Activated CD8-positive, alpha-beta T cell treated with anti-CD3 and anti-CD28 coated beads, Interleukin-2, amount 10 ng/mL, durations not matched to agents 7 days and 5 days (primary cell): ENCODE data around the gene JAGN1. TPM values are rescaled to one million over a fixed set of nuclear protein-coding genes. Genes with fewer than 3 reads are reported as not detected.
"Not testable (repeated sequence)": the region's sequence is repeated elsewhere in the genome, so short reads cannot be mapped to it uniquely, and the experiment has no call there.

Source experiments
- ATAC-seq: fragments of 150-1000 bp; cut with Tn5 transposase; one replicate; pipeline ENCODE4 v1.10.0; 2021; ENCODE audit warnings: moderate library complexity
- CTCF ChIA-PET: fragments of 350-600 bp; sonication (Branson Sonifier 250); formaldehyde crosslinking; loops from one replicate; lab custom pipeline; 2021; ENCODE audit warnings: antibody characterized with exemption; lab: Charles Lee
- POLR2A ChIA-PET: fragments of 350-600 bp; sonication (Branson Sonifier 250); formaldehyde crosslinking; loops from one replicate; lab custom pipeline; 2021; ENCODE audit warnings: antibody characterized with exemption; lab: Charles Lee
- DNase-seq: peaks from one replicate; pipeline ENCODE4 v3.0.0-alpha.2; 2020
- H3K27ac Mint-ChIP-seq: one replicate; pipeline ENCODE4 v1.8.0; 2021; ENCODE audit warnings: mild to moderate bottlenecking, mixed read lengths
- H3K27me3 Mint-ChIP-seq: one replicate; pipeline ENCODE4 v1.8.0; 2021; ENCODE audit warnings: low read depth, mixed read lengths
- H3K36me3 Mint-ChIP-seq: one replicate; pipeline ENCODE4 v1.8.0; 2021; ENCODE audit warnings: low read depth, mixed read lengths
- H3K4me1 Mint-ChIP-seq: one replicate; pipeline ENCODE4 v1.8.0; 2021; ENCODE audit warnings: low read depth, mixed read lengths
- H3K4me3 Mint-ChIP-seq: one replicate; pipeline ENCODE4 v1.8.0; 2021; ENCODE audit warnings: mild to moderate bottlenecking, mixed read lengths
- H3K9me3 Mint-ChIP-seq: one replicate; pipeline ENCODE4 v1.8.0; 2022; ENCODE audit warnings: mixed read lengths; ENCODE audit not compliant: insufficient read depth
- total RNA-seq, 2 experiments: library from RNA; stranded (reverse); gene quantifications; one replicate each; pipeline ENCODE4 v1.2.3, GENCODE V29; 2021

JAGN1 gene
- total RNA-seq, 2 experiments from 2014 or later = 30.2 to 31.0 TPM

GRCh38 chr3:9899289-9899791 is 8.9 kb downstream of the JAGN1 start:
- CTCF ChIA-PET = no interaction called here
- peaks cover 9% of the 10 kb centered on the region for H3K36me3 Mint-ChIP-seq
- ATAC-seq (no peak), DNase-seq (no peak)
- H3K27me3 Mint-ChIP-seq = no peaks in the 10 kb centered on the region
- H3K4me3 Mint-ChIP-seq = no peak overlapping the region
- no peaks in the 10 kb centered on the region for H3K9me3 Mint-ChIP-seq
- POLR2A ChIA-PET = no interaction called here
- H3K4me1 Mint-ChIP-seq = peaks cover 44% of the 10 kb centered on the region
- H3K27ac Mint-ChIP-seq = no peak overlapping the region

GRCh38 chr3:9900965-9901415 is 10.6 kb downstream of the JAGN1 start:
- not testable (repeated sequence) for H3K27ac Mint-ChIP-seq, H3K36me3 Mint-ChIP-seq, ATAC-seq, H3K9me3 Mint-ChIP-seq, H3K27me3 Mint-ChIP-seq, H3K4me3 Mint-ChIP-seq, DNase-seq
- ChIA-PET POLR2A (interaction anchor here (3.9 kb wide), 1 partner anchor 10 kb away, joined by 29 read pairs; the partner anchor contains the start of gene JAGN1), CTCF (interaction anchor here (3.2 to 3.5 kb wide), 3 partner anchors 10 to 31 kb away, joined by 11 to 20 read pairs (median 17); partner anchors contain the start of gene JAGN1)
- peaks cover 38% of the 10 kb centered on the region for H3K4me1 Mint-ChIP-seq

- DNase-seq (peak; percentile 55), ATAC-seq (peak; percentile 78)
- Mint-ChIP-seq H3K27me3 (no peaks in the 10 kb centered on the region), H3K4me3 (peak overlapping the region; percentile 30), H3K27ac (peak overlapping the region; percentile 83), H3K9me3 (no peaks in the 10 kb centered on the region), H3K4me1 (peaks cover 35% of the 10 kb centered on the region), H3K36me3 (no peaks in the 10 kb centered on the region)
- ChIA-PET POLR2A (interaction anchor here (1.8 to 3.9 kb wide), 3 partner anchors 8 to 14 kb away, joined by 10 to 29 read pairs (median 11); partner anchors contain the start of genes IL17RC and JAGN1), CTCF (interaction anchor here (1.1 to 3.5 kb wide), 4 partner anchors 10 to 30 kb away, joined by 3 to 20 read pairs (median 14); partner anchors contain the start of gene JAGN1)
Measured at GRCh38 chr3:9901967-9902366, 11.6 kb downstream of the JAGN1 start.

- Mint-ChIP-seq H3K9me3 (no peaks in the 10 kb centered on the region), H3K27ac (peak within 1 kb of the TSS; percentile 83), H3K27me3 (no peaks in the 10 kb centered on the region), H3K4me3 (peak within 1 kb of the TSS; percentile 30), H3K4me1 (peaks cover 35% of the 10 kb centered on the region), H3K36me3 (no peaks in the 10 kb centered on the region)
- ATAC-seq = peak; percentile 77
- ChIA-PET POLR2A (interaction anchor here (0.7 to 3.9 kb wide), 6 partner anchors 9 to 84 kb away, joined by 3 to 29 read pairs (median 8); partner anchors contain the start of genes EMC3, IL17RC and JAGN1), CTCF (interaction anchor here (0.7 to 3.5 kb wide), 5 partner anchors 9 to 42 kb away, joined by 3 to 20 read pairs (median 11); partner anchors contain the start of gene JAGN1)
- peak; percentile 38 for DNase-seq
Measured at GRCh38 chr3:9902372-9903237, 12.2 kb downstream of the JAGN1 start, which contains the start of gene IL17RE. Gene IL17RE, plus strand, starts transcription at chr3:9902848. Its CDS starts 85 bp downstream, at chr3:9902933.

GRCh38 chr3:9903238-9903624 is 12.8 kb downstream of the JAGN1 start:
- Mint-ChIP-seq H3K36me3 (no peaks in the 10 kb centered on the region), H3K27ac (peak overlapping the region; percentile 56), H3K27me3 (no peaks in the 10 kb centered on the region), H3K4me1 (peaks cover 35% of the 10 kb centered on the region), H3K9me3 (no peaks in the 10 kb centered on the region), H3K4me3 (no peak overlapping the region)
- POLR2A ChIA-PET = interaction anchor here (0.7 to 3.9 kb wide), 6 partner anchors 9 to 83 kb away, joined by 3 to 29 read pairs (median 8); partner anchors contain the start of genes EMC3, IL17RC and JAGN1
- DNase-seq (no peak), ATAC-seq (no peak)
- CTCF ChIA-PET = interaction anchor here (0.7 to 3.5 kb wide), 5 partner anchors 9 to 41 kb away, joined by 3 to 20 read pairs (median 11); partner anchors contain the start of gene JAGN1

- no peak for DNase-seq
- no peak for ATAC-seq
- Mint-ChIP-seq H3K36me3 (no peaks in the 10 kb centered on the region), H3K4me1 (peaks cover 35% of the 10 kb centered on the region), H3K27ac (no peak overlapping the region), H3K27me3 (no peaks in the 10 kb centered on the region), H3K9me3 (no peaks in the 10 kb centered on the region), H3K4me3 (no peak overlapping the region)
- CTCF ChIA-PET = interaction anchor here (1.5 to 3.5 kb wide), 3 partner anchors 8 to 13 kb away, joined by 3 to 20 read pairs (median 11); partner anchors contain the start of gene JAGN1
- POLR2A ChIA-PET = no interaction called here
Measured at GRCh38 chr3:9903904-9904303, 13.5 kb downstream of the JAGN1 start.

- no peaks in the 10 kb centered on the region for H3K36me3 Mint-ChIP-seq
- CTCF ChIA-PET = interaction anchor here (1.8 to 2.4 kb wide), 2 partner anchors 26 to 27 kb away, joined by 6 to 8 read pairs; partner anchors contain the start of gene CRELD1
- no peaks in the 10 kb centered on the region for H3K9me3 Mint-ChIP-seq
- peaks cover 2% of the 10 kb centered on the region for H3K27me3 Mint-ChIP-seq
- DNase-seq (no peak), ATAC-seq (no peak)
- POLR2A ChIA-PET = interaction anchor here (1.6 kb wide), 1 partner anchor 17 kb away, joined by 4 read pairs; no protein-coding TSS in a partner anchor
- peaks cover 31% of the 10 kb centered on the region for H3K4me1 Mint-ChIP-seq
- no peak overlapping the region for H3K27ac Mint-ChIP-seq
- no peak overlapping the region for H3K4me3 Mint-ChIP-seq
Measured at GRCh38 chr3:9906480-9906879, 16.1 kb downstream of the JAGN1 start.

GRCh38 chr3:9908286-9908685 is 17.9 kb downstream of the JAGN1 start:
- DNase-seq (no peak), ATAC-seq (no peak)
- ChIA-PET POLR2A (interaction anchor here (1.6 kb wide), 1 partner anchor 19 kb away, joined by 4 read pairs; no protein-coding TSS in a partner anchor), CTCF (interaction anchor here (1.3 to 2.4 kb wide), 2 partner anchors 25 to 38 kb away, joined by 3 to 8 read pairs; partner anchors contain the start of gene CRELD1)
- Mint-ChIP-seq H3K4me3 (no peak overlapping the region), H3K36me3 (no peaks in the 10 kb centered on the region), H3K27ac (no peak overlapping the region), H3K9me3 (no peaks in the 10 kb centered on the region), H3K27me3 (peaks cover 6% of the 10 kb centered on the region), H3K4me1 (peaks cover 20% of the 10 kb centered on the region)

- H3K27ac Mint-ChIP-seq = no peak overlapping the region
- ChIA-PET CTCF (interaction anchor here (1.0 kb wide), 1 partner anchor 23 kb away, joined by 3 read pairs; no protein-coding TSS in a partner anchor), POLR2A (no interaction called here)
- H3K4me3 Mint-ChIP-seq = no peak overlapping the region
- ATAC-seq (no peak), DNase-seq (no peak)
- peaks cover 6% of the 10 kb centered on the region for H3K27me3 Mint-ChIP-seq
- H3K36me3 Mint-ChIP-seq = no peaks in the 10 kb centered on the region
- H3K9me3 Mint-ChIP-seq = no peaks in the 10 kb centered on the region
- peaks cover 12% of the 10 kb centered on the region for H3K4me1 Mint-ChIP-seq
Measured at GRCh38 chr3:9909221-9910013, 19.0 kb downstream of the JAGN1 start.

GRCh38 chr3:9911863-9912262 is 21.5 kb downstream of the JAGN1 start:
- ChIA-PET POLR2A (interaction anchor here (0.6 to 2.6 kb wide), 3 partner anchors 9 to 22 kb away, joined by 3 to 15 read pairs (median 5); partner anchors contain the start of genes IL17RE and JAGN1), CTCF (interaction anchor here (1.2 to 4.4 kb wide), 4 partner anchors 9 to 352 kb away, joined by 4 to 39 read pairs (median 10); partner anchors contain the start of genes CRELD1 and IL17RE)
- ATAC-seq (no peak), DNase-seq (no peak)
- no peak overlapping the region for H3K4me3 Mint-ChIP-seq
- H3K9me3 Mint-ChIP-seq = no peaks in the 10 kb centered on the region
- peaks cover 6% of the 10 kb centered on the region for H3K27me3 Mint-ChIP-seq
- peaks cover 23% of the 10 kb centered on the region for H3K4me1 Mint-ChIP-seq
- H3K27ac Mint-ChIP-seq = no peak overlapping the region
- H3K36me3 Mint-ChIP-seq = no peaks in the 10 kb centered on the region
